HG03575 (cell line): ENCODE data around the gene KRTAP4-7.
"Not testable (repeated sequence)": the region's sequence is repeated elsewhere in the genome, so short reads cannot be mapped to it uniquely, and the experiment has no call there.

Experiments
- ATAC-seq: cut with Tn5 transposase; IDR thresholded peaks from one replicate; pipeline ENCODE4 v1.9.1; 2021; ENCODE audit not compliant: unreplicated experiment, insufficient number of reproducible peaks, low FRiP score; ENCODE audit errors: extremely low read depth

KRTAP4-7 gene

GRCh38 chr17:41104386-41105038, 20.6 kb downstream of the KRTAP4-7 start:
- ATAC-seq = not testable (repeated sequence)

GRCh38 chr17:41105347-41105746, 21.4 kb downstream of the KRTAP4-7 start, which contains the start of gene KRTAP4-9:
Gene KRTAP4-9 (plus strand): TSS chr17:41105389. CDS start chr17:41105389, 0 bp downstream.
- ATAC-seq = not testable (repeated sequence)

DNA sequence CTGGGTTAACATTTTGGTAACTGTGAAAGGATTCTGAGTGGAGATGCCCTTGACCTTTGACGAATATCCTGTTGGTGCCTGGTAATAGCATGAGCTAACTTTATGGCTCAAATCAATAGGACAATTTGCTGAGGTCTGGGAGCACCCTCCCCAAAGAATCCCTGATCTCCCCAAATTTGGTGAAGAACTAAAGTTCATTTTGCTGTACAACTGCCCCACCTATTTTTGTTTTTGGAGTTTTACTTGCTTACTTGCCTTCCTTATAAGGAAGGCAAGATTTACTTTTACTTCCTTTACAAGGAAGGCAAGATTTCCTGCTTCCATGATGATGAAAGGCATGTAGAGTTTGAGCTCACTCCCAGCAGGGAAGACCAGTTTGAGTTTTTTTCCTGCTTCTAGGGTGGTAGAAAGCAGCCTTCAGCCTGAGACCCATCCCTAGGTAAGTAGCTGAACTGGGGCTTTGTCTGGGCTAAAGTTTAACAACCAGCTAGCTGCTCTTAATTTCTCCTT, 24.0 kb downstream of the KRTAP4-7 start:
- ATAC-seq = no peak

GRCh38 chr17:41108728-41109386, 24.9 kb downstream of the KRTAP4-7 start:
- not testable (repeated sequence) for ATAC-seq

DNA sequence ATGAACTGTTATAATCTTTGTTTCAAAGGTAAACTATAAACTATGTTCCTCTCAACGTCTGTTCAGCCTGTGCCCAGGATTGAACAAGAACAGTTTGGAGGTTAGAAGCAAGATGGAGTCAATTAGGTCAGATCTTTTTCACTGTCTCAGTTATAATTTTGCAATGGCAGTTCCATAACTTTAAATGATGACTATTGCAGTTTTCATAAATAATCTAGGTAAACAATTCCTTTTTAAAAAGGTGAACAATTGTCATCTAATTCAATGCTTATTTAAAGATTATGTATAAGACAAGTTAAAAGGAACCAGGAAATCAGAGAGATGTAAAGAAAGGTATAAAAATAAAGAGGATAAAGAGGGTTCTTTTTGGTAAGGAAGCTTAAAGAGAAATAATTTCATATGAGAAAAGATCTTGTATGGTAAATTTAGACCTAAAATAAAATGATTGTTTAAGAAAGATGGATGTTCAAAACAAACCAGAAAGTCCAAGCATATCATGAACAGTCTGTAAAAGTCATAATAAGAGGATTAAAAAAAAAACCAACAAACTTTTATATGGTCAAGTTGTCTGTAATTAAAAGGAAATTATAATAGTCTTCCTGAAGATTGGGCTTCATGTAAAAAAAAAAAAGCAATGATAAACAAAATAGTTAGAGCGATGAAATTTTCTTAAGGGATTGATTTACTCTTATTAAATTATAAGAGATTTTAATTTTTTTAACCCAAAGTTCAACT, 27.4 kb downstream of the KRTAP4-7 start:
- no peak for ATAC-seq

- no peak for ATAC-seq
Observed at GRCh38 chr17:41116297-41116696, 32.3 kb downstream of the KRTAP4-7 start.

DNA sequence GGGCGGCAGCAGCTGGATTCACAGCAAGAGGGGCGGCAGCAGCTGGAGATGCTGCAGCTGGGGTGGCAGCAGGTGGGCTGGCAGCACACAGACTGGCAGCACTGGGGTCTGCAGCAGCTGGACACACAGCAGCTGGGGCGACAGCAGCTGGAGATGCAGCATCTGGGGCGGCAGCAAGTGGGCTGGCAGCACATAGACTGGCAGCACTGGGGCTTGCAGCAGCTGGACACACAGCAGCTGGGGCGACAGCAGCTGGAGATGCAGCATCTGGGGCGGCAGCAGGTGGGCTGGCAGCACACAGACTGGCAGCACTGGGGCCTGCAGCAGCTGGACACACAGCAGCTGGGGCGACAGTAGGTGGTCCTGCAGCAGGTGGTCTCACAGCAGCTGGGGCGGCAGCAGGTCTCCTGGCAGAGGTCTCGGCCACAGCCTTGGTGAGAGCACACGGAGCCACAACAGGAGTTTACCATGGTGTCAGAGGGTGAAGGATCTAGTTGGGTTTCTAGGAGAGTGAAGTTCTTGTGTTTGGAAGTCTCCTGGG, 34.0 kb downstream of the KRTAP4-7 start, which contains the start of gene KRTAP4-11:
TSS of gene KRTAP4-11 (minus strand) at position 528 of the 541 bp plus-strand sequence. CDS start at position 470, 58 bp downstream.
- ATAC-seq = not testable (repeated sequence)

- no peak for ATAC-seq
Observed at GRCh38 chr17:41118721-41119120, 34.8 kb downstream of the KRTAP4-7 start.

GRCh38 chr17:41119696-41120690, 36.0 kb downstream of the KRTAP4-7 start:
- not testable (repeated sequence) for ATAC-seq

DNA sequence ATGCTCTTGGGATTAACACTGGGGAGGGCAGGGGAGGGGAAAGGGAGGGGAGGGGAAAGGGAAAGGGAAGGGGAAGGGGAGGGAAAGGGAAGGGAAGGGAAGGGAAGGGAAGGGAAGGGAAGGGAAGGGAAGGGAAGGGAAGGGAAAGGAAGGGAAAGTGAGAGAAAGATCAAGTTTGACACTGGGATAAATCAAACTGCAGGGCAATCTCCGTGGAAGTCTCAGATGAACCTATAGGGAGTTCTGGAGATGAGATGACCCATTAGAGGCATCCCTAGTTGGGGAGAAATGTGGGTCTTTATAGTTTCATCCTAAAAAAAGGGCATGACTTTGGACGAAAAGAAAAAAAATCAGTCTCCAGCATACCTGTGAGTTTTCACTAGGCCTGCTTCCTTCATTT, 37.8 kb downstream of the KRTAP4-7 start:
- no peak for ATAC-seq

- ATAC-seq = not testable (repeated sequence)
Observed at GRCh38 chr17:41123292-41123990, 39.5 kb downstream of the KRTAP4-7 start.

DNA sequence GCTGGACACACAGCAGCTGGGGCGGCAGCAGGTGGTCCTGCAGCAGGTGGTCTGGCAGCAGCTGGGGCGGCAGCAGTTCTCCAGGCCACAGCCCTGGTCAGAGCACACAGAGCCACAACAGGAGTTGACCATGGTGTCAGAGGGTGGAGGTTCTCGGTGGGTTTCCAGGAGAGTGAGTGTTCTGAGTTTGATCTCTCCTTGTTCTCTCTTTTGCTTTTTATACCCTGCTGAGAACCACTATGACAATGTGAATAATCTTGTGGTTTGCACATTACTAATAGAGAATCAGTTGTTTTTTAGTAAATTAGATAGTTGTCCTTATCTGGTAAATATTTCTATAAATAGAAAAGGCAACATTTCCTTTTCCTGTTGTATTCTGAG, 40.0 kb downstream of the KRTAP4-7 start, which contains the start of gene KRTAP4-12:
TSS of gene KRTAP4-12 (minus strand) at position 192 of the 381 bp plus-strand sequence. CDS start at position 132, 60 bp downstream.
- not testable (repeated sequence) for ATAC-seq

DNA sequence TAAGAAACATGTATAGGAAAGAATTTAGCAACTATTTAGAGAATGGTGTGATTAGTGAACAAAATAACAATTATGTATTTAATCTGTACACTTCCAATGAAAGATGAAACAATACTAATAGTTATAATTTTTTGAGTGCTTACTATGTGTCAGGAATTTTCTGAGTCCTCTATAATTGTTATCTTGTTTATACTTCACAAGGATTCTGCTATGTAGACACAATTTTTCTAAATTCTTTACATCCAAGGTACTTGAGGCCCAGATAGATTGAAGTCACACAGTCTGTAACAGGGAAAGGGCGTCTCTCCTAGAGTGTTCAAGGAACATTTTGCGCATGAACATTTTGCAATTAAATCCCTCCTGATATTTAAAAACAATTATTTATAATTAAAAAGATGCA, 41.1 kb downstream of the KRTAP4-7 start:
- no peak for ATAC-seq

GRCh38 chr17:41126412-41126811, 42.5 kb downstream of the KRTAP4-7 start:
- no peak for ATAC-seq

DNA sequence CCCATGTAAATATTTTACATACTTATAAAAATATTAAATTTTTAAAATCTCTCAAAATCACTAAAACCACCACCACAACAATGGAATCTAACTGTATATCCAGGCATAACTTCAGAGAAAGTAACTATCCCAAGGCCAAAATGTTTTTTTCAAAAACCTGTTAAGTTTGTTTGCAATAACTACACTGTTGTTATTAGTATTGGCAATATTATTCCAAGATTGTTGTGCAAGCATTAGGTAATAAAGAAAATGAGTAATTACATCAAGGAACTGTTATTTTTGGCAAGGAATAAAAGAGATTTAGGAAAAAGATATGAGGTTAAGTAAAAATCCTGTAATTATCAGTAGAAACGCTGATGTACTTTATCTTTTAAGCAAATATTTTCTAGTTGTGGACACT, 43.4 kb downstream of the KRTAP4-7 start:
- no peak for ATAC-seq

DNA sequence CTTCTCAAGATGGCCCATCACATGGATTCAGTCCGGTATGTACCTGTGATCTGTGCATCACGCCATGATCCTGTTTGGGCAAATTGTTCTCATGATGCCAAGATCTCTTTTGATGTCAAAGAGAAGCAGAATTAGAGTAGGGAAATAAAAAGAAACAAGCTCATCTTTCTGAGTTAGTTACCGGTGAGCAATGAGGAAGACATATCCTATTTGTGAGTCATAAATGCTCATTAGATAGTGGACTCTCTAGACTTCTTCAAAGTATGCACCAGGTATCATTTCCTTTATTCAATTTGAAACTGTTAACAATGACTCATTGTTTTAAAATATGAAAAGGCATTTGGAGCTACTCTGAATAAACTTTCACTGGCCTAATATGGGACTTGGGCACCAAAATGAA, 48.0 kb downstream of the KRTAP4-7 start:
- no peak for ATAC-seq

DNA sequence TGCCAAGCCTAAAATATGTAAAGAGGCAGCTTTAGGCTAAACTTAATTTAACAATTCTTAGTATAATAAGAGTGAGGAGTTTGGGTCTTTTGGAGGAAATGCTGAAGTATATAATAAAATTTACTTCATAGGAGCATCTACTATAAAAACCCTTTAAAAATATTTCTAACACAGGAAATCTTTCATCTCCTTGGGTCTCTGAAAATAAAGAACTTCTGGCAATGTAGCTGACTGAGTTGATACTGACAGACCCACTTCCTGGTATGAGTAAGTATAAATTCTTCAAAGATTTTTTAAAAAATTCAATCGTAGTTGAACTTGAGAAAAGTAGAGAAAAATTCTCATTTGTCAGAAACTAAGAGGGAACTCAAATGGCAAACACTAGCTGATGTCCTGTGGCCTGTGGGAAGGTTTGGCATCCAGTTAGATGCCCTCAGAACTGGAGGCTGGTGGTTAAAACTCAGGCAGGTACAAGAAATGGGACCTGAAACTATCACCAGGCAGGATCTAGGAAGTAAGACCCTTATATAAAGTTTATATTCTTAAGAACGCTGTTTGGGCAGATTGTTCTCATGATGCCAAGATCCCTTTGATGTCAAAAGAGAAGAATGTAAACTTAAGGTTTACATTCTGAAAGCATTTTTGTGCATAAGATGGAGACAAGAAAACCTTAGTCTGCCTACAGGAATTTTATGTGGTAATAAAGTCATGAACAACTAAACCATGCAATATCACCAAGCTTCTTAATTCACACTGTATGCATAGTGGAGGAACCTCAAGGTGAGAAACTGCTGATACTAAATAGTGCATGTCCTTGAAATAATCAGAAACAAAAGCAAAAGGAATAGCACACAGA, 50.2 kb downstream of the KRTAP4-7 start:
- ATAC-seq = no peak
